NCI-H69 (cell line): ENCODE measurements around the gene TWNK.

Experiments used
- DNase-seq: peaks from one replicate; lab custom pipeline; 2025; lab: John Stamatoyannopoulos, UW

The TWNK gene

DNA sequence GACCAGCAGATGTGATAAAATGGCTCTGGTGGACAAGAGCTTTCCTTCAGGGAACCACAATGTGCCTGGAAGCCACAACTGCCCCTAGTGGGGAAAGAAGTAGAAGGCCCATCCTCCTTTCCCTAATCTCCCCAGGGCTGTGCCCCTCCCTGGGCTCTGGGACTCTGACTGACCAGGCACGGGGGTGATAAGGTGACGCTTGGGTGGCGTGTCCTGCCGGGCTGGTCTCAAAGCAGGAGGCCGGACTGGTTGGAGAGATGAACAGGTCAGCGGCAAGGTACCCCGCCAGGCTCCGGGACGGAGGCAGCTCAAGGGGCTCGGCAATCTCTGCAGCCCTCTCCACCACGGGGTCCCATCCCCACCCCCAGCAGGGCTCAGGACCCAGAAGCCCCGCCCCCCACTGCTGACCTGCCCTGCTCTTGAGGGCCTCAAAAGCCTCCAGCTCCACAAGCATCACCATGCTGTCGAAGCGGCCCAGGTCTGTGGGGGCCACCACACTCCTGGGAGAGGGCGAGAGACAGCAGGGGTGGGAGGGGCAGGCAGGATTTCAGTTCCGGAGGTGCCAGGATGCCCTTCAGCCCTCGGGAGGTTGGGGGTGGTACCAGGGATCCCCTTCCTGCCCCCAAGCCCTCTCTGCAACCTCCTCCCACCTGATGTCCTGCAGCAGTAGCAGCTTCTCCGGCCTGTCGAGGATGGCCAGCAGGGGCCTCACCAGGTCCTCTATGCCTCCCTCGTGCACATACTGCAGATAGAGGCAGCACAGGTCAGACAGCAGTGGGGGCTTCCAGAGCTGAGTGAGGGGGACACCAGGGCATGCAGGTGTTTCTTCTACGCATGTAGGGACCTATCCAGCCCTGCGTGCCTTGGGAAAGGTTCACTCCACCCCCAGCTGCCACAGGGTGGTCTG lies 24.4 kb downstream of the TWNK start:
- peak; percentile 9 for DNase-seq

DNA sequence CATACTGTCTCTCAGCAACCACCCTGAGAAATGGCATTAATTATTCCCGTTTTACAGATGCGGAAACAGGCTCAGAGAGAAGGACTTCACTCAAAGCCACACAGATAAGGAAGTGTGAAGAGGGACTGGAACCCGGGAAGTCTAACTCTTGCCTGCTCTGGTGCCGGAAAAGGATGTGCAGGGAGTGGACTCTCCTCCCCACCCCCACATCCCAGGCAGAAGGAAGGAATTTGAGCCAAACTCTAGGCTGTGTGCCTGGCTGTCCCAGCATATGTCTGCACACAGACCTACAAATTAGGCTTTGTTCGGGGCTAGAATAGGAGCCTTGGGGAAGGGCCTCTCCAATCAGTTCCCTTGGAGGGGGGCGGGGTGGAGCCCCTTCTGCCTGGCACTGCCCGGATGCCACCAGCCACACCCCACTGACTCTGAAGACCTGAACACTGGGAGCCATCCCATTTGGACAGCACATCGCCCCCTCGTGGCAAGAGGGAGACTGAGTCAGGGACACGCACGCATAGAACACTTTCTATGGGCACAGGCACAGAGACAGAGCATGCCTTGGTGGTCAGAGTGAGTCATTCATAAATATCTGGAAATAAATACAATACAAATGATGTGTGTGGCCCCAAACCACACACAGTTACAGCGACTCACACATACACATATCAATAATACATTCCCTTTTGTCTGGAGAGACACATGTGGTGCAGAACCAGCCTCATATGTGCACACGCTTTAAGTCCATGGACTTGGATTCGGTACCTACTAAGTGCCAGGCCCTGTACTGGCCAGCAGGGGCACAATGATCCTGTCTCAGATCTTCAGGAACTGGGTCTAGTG lies 25.4 kb downstream of the TWNK start:
- DNase-seq, result peak; percentile 84

DNA sequence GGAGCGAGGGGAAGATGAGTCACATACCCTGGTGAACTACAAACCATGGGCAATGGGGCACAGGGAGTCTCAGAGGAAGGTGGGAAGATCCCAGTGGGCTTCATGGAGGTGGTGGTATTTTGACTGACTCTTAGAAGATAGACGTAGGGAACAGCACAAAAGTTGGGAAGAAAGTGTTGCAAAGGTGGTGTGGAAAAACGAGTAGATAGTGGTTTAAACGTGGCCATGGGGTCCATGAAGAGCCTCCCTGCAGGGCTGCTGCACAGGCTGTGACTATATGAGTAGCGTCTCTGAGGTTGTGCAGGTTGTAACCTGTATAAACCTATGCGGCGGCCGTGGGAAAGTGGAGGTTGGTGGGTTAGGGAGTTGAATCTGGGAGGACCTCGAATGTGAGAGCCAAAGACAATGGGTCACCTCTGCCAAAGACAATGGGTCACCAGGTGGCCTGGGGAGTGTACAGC lies 26.1 kb downstream of the TWNK start:
- no peak for DNase-seq

DNA sequence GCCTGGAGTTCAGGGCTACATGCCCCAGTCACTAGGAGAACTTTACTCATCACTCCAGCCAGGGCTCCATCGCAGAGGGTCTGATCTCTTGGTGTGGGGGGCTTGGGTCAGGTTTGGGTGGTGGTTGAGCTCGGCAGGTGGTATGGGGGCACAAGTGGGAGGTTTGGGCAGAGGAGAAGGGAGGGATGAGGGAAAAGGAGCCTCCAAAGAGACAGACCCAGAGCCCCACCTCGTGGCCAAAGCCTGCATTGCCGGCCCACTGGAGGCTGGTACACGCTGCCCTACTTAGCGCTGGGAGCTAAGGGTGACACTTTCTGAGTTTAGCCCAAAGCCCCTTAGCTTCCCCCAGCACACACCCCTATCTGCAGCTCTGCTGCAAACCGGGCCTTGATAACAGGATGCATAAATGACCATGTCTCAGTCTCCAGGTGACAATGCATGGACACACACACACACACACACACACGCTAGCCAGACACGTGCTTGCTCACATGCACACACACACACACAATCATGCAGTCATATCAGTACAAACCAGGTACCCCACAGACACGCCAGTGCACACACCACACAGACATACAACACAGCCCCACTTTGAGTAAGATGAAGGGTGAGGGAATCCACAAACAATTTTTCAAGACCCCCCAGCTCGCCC lies 27.0 kb downstream of the TWNK start:
- DNase-seq, result peak; percentile 48

DNA sequence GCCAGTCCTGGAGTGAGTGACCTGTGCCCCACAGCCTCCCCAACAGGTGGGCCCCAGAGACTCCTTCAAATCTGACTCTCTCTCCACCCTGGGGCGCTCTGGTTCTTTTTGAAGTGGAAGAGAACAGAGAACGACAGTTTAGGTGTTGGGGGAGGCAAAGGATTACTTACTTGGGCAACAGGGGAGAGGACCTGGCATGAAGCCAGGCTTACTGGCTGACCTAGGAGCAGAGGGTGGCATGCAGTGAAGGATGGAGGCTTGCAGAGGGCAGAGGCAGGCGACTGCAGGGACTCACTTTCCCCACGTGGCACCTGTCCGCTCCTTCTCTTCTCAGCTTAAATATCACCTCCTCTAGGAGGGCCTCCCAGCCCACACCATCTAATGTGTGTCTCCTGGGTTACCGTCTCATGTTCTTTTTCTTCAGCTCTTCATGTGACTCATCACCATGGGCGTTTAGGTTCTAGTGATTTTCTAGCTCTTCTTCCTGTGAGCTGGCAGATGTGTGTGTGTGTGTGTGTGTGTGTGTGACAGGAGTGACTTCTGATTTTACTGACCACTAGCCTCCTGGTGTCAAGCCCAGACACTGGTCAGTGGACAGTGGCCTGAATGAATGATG lies 27.7 kb downstream of the TWNK start:
- peak; percentile 26 for DNase-seq

DNA sequence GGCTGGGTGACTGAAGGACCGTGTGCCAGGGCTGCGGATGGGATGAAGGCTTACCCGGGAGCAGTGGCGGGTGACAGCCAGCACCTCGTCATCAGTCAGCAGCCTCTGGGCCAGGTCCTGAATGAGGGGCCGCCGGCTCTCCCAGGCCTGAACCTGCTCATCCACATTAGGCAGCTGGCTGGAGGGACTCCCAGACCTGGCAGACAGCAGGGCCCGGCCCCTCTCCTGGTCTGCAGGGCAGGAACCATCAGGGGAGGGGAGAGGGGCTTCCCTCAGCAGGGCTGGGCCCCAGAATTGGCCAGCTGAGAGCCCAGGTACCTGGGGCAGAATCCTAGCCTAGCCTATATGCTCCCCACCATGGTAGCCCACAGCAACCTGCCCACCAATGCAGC lies 28.2 kb downstream of the TWNK start:
- no peak for DNase-seq

DNA sequence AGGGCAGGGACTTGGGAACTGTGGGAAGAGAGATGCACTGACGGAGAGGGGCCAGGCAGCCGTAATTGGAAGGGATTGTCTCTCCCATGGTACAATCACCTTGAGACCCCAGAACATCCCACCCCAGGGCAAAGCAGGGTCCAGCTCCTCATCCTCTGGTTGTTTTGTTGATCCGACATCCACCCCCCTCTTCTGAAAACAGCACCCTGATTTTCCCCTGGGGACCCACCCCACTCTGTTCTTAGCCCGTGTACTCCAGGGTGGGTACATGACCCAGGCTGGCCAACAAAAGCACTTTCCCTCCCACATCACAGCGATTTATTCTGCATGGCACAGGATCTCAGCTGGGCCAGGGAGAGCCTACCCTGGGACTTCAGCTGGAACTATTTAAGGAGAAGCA lies 29.5 kb downstream of the TWNK start:
- DNase-seq, result no peak

DNA sequence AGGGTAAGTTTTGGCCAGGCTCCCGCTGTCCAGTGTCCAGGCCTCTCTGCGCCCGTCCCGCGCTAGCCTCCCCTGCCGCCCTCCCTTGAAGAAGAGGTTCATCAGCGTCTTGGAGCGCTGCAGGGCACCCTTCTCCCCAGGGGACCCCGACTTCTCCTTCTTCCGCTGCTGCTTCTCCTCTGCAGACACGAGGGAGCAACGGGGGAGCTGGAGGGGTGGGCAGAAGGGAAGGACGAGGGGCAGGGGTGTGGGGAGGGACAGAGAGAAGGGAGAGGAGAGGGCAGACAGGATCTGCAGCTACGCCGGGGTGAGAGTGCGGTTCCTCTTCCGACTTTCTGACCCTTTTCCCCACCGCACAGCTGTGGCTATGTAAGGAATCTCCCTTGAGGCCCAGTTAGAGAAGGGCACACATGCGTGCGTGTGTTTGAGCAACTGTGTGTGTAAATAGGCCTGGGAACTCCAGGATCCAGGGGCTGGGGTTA lies 30.8 kb downstream of the TWNK start:
- no peak for DNase-seq

DNA sequence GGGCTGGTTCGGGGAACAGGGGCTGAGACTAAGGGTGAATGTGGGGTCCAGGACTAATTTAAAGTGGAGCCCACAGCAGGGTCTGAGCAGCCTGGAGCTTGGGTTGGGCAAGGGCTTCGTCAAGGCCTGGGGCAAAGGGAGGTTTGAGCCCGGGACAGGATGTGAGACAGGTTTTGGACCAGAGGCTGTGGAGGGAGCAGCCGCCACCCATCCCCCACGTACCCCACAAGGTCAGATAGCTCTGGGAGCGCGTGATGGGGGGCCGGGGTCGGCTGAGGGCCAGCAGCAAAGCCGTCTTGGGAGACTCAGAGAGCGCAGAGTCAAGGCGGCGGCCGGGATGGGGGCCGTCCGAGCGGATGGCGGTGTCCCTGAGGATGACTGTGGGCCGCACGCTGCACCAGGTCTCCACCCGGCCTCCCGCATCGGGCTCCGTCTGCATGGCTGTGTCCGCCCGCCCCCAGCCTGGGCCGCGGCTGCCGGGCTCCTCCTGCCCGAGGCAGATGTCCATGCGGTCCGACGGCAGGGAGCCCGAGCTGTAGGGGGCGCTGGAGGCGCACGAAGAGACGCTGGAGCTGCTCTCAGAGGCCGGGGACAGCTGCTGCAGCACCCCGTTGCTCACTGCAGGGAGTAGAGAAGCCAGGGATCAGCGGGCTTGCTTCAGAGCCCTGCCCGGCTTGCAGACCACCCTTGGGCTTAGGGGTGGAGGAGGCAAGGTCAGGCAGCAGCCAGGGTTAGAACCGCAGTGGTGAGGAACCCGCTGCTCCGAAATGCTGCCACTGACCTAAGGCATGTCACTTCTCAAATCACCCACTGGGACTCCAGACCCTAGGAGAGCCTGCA lies 31.5 kb downstream of the TWNK start:
- peak; percentile 84 for DNase-seq

DNA sequence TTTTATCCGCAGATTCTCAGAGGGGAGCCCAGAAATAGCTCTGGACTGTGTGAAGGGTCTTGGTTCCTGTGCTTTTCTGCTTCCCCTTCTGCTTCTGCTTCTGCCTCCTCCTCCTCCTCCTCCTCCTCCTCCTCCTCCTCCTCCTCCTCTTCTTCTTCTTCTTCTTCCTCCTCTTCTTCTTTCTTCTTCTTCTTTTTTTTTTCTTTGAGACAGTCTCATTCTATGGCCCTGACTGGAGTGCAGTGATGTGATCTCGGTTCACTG lies 32.0 kb downstream of the TWNK start:
- no peak for DNase-seq

DNA sequence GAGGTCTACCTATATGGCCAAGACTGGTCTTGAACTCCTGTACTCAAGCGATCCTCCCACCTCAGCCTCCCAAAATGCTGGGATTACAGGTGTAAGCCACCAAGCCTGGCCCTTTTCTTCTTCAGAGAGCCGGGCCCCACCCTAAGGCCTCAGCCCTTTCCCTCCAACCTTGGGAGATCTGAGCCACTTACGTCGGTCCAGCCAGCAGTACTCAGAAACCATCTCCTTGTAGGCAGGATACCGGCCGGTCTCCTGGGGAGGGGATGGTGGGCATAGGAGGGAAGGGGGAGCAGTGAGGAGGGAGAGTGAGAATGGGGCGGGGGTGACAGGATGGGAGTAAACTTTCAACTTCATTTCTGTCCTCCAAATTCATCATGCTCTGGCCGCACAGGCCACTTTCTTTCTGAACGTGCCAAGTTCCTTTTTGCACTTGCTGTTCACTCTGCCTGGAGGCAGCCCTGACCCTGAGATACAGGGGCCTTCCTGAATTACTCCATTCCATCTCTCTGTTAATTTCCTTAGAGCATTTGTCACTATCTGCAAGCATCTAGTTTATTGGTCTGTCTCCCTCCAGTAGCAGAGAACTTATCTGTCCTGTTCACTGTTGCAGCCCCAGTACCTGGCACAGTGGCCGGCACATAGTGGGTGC lies 33.2 kb downstream of the TWNK start:
- no peak for DNase-seq

DNA sequence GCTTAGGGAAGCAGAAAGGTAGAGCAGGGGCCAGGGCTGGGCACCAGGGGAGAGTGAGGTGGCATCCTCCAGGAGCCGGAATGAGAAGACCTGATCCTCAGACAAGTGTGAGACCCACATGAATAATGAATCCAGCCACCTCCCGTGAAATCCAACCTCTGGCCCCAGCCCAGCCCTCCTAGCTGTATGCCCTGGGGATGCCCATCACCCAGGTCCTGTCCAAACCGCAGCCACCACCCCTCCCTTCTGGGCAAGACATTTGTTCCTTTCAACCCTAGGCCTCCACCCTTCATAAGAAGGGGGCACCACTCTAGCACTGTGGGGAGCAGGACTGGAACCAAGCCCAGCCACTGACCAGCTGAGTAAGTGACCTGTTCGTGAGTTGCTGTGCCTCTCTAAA lies 33.9 kb downstream of the TWNK start:
- DNase-seq, result no peak

DNA sequence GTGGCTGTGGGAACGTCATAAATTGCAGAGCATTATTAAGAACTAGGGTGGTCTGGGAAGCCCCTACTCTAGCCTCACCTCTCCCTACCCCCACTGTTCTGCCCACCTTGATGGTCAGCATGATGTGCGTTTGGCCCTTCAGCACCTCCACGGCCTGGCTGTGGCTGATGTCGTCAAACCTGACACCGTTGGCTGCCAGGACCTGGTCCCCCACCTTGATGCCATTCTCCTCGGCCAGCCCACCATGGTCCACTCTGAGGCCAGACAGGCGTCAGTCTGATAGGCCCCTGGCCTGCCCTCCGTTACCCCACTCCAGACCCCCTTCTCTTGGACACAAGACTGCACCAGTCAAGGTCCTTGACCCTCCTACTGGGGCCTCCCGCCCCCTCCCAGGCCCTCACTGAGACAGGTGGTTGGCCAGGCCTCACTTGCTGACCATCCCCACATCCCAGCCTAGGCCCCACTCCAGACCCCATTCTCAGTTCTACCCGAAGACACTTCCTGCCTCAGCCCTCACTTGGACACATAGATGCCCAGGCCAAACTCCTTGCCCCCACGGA lies 34.4 kb downstream of the TWNK start:
- DNase-seq, result no peak

DNA sequence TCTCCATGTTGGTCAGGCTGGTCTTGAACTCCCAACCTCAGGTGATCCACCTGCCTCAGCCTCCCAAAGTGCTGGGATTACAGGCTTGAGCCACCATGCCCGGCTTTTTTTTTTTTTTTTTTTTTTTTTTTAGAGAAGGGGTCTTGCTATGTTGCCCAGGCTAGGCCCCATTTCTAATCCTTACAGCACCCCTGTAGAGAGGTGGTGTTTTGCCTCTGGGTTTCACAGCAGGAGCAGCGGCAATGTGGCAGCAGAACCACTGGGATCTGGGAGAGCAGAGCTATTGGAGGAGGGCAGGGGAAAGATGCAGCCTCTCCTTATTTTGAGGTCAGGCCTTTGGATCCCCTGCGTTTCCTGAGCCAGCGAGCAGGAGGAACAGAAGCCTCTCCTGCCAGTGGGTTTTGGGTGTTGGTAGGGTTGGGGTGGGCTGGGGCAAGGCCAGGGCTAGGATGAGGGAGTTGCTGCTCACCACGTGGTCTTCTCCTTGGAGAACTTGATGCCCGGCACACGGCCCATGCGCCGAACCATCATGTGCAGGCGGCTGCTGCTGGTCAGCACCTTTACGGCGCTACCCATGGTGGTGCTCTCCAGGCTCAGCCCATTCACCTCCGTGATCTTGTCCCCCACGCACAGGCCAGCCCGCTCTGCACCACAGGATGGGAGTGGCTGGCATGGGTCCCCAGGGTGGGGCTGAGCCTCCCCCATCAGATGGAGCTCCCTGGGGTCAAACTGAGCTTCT lies 35.8 kb downstream of the TWNK start:
- no peak for DNase-seq

DNA sequence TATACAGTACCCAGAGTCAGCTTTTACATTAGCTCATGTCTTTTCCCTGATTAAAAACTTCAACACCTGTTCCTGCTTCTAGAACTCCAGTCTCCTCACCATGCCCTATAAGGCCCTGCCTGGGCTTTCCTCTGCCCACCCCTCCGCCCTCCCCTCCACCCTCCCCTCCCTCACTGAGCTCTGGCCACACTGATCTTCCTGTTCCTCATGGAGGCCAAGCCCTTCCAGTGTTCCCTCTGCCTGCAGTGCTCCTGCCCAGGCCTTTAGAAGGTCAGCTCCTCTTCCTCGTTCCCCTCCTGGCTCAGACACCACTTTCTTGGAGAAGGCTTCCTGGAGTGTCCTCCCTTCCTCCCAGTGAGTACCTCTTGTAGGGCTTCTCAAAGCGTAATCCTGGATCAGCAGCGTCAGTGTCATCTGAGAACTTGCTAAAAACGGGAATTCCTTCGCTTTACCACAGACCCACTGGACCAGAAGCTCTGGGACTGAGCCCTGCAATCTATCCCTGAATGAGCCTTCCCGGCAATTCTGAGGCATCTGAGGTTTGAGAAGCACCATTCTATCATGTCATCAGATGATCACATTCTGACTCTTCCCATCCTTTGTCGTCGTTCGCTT lies 39.9 kb downstream of the TWNK start:
- DNase-seq, result no peak

DNA sequence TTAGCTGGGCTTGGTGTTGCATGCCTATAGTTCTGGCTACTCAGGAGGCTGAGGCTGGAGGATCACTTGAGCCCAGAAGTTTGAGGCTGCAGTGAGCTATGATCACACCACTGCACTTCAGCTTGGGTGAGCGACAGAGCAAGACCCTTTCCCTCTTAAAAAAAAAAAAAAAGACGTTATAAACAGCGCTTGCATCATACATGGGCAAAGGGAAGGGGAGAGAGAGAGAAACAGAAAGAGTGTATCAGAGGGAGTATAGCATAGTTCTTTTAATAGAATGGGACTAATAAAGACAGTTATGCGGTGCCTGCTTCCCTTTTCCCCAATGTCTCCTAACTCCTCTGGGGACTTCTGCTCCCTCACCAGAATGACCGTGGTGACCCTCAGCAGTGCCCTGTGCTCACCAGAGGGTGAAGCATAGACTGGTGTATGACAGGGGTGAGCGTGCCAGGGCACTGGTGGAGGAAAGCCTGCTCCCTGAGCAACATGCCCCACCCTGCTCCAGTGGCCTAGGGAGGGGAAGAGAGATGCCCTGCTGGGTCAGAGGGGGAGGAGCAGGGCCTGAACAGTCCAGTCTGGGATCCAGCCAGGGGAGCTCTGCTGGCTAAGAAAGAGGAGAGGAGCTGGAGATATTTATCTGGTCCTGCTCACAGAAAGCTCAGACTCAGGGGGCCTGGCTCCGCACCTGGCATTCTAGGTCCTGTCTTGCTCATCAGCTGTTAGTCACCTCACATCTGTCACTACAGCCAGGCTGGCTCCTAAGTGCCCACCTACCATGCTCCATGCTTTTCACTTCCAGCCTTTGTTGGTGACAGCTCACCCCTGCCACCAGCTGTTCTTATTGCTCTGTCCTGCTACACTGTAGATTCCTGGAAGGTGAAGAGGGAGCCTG lies 41.3 kb downstream of the TWNK start:
- peak; percentile 71 for DNase-seq

DNA sequence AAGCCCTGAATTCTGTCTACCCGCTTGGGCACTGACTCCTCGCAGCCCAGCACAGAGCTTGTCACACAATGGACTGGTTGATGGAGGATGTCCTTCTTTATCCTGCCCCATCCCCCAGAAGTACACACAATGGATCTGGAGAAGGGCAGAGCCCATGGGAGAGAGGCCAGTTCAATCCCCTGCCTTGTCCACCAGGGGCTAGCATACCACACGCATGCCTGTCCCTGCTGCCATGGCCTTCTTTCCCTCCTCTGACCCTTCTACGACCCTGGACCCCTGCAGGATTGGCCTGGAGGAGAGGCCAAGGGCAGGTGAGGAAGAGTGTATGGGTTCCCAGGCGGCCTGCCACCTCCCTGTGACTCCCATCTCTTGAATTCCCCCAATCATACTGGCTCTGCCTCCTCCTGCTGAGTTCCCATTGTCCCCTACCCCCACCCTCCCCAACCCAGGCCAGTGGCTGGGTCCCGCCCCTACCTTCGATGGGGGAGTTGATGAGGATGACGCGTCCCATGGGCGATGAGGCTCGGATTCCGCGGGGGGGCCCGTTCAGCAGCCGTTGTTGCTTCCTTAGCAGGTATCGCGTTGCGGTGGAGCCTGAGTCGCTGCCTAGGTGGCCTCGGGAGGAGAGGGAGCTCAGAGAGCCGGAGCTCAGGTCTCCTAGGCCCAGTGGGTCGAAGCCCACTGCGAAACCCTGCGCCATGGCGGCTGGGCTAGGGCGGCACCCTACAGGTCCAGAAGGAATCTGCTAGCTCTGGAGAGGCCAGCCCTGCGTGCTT lies 42.4 kb downstream of the TWNK start:
- DNase-seq, result peak; percentile 20
